HFF-Myc (cell line): ENCODE data around the gene SZRD1.

ENCODE experiments used
- DNase-seq: peaks from one replicate; pipeline ENCODE4 v3.0.0-alpha.2; 2011; ENCODE audit warnings: low read depth; ENCODE audit errors: extremely low read depth
- H3K4me3 ChIP-seq: replicated peaks from 2 replicates; pipeline ENCODE4 v1.5.1; 2011; ENCODE audit warnings: low read depth, mild to moderate bottlenecking, control low read depth, low read length
- CTCF ChIP-seq: IDR thresholded peaks from 2 replicates; pipeline ENCODE4 v1.5.1; 2012; ENCODE audit warnings: mild to moderate bottlenecking, low read depth, low read length, control low read depth; ENCODE audit errors: missing control alignments

The SZRD1 gene

GRCh38 chr1:16376971-16377370, 9.9 kb downstream of the SZRD1 start:
- H3K4me3 ChIP-seq = no peak overlapping the region
- DNase-seq = no peak
- no peak for TF ChIP-seq CTCF

GRCh38 chr1:16378443-16378842, 11.4 kb downstream of the SZRD1 start:
- TF ChIP-seq CTCF = no peak
- DNase-seq = no peak
- no peak overlapping the region for H3K4me3 ChIP-seq

GRCh38 chr1:16380868-16381267, 13.8 kb downstream of the SZRD1 start:
- no peak for DNase-seq
- no peak overlapping the region for H3K4me3 ChIP-seq
- TF ChIP-seq CTCF = no peak

- DNase-seq = no peak
- H3K4me3 ChIP-seq = no peak overlapping the region
- TF ChIP-seq CTCF = no peak
Observed at GRCh38 chr1:16383888-16384287, 16.8 kb downstream of the SZRD1 start.

- TF ChIP-seq CTCF = no peak
- no peak for DNase-seq
- H3K4me3 ChIP-seq = no peak overlapping the region
Observed at GRCh38 chr1:16385659-16386453, 18.8 kb downstream of the SZRD1 start.

GRCh38 chr1:16386454-16387113, 19.5 kb downstream of the SZRD1 start:
- DNase-seq = peak; percentile 20
- H3K4me3 ChIP-seq = no peak overlapping the region
- TF ChIP-seq CTCF = no peak
